HG03097 (cell line): ENCODE measurements around the gene CLDN24.

Source experiments
- ATAC-seq: cut with Tn5 transposase; IDR thresholded peaks from one replicate; pipeline ENCODE4 v1.9.1; 2021; ENCODE audit not compliant: unreplicated experiment, low FRiP score

The CLDN24 gene

DNA sequence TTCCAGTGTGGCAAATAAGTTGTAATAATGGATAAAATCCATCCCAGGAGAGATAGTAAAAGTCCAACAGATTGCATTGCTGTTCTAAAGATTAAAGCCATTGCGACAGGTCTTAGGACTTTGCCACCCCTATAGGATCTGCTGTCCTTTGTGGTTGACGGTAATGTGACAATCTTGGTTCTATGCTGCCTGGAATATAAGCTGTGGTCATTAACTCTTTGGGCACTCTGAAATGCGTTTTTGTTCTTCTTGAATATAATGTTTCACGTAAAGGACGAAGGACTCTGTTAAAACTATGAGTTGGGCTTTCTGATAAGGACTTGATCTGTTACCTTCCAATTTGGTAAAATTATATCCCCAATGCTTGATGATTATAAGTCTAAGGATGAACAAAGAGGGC lies at the start of gene CLDN24:
Gene CLDN24, minus strand, starts transcription at position 101 of the 400 bp plus-strand sequence. Its CDS starts 0 bp downstream, at position 101.
- no peak for ATAC-seq

DNA sequence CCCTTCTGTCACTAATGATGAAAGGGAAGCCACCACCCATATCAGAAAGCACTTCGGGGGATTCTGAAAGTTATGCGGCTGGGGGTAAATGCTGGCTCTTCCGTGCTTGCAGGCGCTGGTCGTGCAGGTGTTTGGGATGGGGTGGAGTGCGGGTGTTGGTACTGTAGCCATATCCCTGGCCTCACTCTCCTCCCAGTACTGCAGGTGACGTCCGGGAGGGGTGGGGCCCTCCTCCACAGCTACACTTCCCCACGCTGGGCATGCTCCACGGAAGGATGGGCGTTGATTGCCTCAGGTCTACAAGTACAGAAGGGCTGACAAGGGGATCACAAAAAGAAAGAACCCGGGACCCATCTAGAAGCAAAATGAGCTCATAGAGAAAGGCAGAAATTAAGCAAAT lies 48.6 kb upstream of the CLDN24 start:
- no peak for ATAC-seq

DNA sequence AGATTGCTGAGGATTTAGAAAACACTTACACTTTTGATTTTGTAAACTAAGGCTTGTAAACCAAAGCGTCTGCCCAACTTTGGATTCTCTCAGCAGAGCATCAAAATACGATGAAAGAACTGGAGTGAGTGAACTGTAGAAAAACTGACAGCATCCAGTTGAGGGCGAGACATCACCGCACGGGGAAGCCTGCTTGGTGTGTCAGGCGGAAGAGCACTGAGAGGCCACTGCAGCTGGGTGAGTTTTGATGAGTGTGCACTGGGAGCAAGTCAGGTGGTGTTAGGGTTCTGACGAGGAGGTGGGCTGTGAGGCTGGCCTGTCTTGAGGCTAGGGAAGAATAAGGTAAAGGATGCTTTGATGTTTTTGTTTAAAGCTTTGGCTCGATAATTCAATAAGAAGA lies 46.8 kb upstream of the CLDN24 start:
- ATAC-seq, result no peak

DNA sequence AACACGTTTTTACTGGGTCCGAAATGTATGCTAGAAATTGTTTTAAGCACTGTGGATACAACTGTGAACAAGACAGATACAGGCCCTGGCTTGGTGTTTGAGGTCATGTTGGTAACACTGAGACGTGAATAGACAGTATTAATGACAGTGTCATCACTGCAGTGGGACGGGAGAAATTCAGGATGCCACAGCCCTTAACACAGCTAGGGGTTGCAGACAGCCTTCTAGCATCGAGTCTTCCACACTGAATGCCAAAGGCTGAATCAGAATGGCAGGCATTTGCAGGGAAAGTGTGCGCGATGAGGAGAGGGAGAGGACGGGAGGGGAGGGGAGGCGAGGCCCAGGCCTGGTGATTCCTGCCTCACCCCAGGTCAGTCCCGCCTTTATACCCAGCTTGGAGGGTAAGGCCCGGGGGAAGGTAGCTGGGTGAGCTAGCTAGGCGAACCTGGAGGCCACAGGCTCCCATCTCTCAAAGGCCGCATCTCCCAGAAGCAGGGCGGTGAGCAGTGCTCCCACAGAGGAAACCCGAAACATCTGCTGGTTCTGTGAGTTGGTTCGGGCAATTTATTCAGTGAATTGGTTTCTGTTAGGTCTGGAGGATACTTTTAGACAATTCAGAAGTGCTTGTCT lies 44.1 kb upstream of the CLDN24 start:
- ATAC-seq, result no peak

DNA sequence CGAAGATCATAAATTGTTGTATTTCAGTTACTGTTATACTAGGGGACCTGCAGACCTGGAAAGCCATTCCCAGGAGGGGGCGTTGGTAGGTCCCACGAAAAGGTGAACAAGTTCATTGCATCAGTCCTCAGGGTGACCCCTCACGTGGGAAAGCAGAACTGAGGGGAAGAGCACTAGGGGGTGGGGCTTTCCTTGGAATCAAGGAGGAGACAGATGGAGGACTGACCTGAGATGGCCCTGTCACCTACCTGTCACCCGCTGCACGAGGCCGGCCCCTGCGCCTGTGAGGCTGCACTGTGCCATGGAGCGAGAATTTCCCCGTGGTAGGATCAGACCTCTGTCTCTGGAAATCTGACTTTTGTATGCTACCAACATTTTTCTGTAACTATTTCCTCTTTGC lies 41.8 kb upstream of the CLDN24 start:
- no peak for ATAC-seq

DNA sequence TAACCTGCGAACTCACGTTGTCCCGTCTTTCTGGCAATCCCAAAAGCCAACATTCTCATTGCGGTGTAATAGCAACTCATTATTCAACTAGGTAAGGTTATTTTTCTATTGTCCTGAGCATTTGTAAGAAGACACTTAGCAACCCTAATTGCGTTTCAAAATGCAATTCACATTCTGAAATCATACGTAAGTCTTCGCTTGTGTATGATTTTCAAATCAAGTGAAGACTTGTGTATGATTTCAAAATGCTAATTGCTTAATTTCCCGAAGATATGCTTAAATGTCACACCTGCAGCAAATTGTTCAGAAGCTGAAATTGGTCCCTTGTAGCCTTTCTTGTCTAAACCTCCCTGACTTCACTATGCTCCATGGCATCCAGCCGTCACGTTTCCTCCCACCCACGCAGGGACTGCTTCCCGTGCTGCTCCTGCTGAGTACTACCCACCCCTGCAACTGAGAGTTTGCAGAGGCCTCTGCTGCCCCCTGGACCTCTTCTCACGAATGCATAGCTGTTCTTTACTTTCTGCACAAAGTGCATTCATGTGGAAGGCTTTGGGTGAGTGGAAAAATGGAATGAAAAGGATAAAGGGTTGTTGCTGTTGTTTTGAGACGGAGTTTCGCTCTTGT lies 40.8 kb upstream of the CLDN24 start:
- ATAC-seq, result no peak

DNA sequence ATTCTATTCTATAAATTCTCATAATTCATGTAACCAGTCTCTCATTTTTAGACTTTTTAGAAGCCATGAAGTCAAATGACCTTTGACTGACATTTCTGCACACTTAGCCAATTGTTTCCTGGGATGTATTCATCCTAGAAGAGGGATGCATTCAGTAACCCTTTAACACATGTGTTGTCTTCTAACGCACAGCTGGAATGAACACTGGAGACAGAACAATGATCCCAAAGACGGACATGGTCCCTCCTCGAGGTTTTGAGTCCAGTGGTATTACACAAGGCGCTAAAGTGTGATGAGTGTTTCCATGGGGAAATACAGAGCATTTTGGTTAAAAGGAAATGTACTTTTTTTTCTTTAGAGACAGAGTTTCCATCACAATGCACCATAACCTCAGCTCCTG lies 39.8 kb upstream of the CLDN24 start:
- ATAC-seq, result no peak

DNA sequence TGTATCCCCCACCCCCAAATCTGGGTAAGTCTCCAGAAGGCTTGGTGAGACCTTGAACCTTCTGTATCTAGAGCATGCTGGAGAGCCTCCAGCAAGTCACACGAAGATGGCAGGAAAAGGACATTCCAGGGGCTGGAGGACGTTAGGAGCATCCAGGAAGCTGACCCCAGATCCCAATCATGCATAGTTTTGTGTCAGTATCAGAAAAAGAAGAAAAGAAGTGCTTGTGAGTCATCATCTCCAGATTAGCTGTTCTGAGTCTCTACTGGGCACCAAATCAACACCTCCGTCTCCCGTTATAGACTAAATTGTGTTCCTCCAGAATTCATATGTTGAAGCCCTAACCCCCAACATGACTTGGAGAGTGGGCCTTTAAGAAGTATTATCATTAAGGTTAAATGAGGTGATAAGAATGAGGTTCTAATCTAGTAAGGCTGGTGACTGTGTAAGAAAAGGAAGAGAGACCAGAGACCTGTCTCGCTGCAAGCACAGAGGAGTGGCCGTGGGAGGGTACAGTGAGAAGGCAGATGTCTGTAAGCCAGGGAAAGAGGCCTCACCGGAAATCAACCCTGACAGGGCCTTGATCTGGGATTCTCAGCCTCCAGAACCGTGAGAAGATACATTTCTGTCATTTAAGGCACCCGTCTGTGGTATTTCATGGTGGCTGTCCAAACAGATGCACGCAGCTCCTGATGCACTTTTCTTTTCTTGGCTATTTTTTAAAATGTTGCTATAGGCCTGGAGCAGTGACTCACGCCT lies 38.1 kb upstream of the CLDN24 start:
- no peak for ATAC-seq

DNA sequence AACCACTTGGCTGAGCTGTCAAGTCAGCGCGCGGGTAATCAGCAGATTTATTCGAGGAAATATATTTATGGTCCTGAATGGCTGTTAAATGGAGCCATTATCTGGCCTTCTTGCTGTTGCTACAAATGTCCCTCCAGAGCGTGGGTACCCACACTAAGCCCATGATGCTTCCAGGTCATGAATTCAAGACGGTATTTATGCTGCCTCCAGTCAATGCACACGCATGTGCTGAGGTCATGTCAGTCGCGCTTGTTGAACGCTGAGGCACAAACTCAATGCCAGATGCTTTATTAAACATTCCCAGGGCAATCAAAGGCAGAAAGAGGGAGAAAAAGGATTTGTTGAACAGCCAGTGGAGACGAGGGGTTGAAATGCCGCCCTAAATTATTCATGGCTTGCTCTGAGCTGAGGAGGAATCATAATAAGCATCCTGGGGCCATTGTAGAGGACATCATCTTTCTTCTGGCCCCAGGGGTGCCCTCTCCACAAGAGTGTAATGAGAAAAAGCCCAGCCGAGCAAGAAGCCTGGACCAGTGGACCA lies 36.1 kb upstream of the CLDN24 start:
- ATAC-seq, result no peak

DNA sequence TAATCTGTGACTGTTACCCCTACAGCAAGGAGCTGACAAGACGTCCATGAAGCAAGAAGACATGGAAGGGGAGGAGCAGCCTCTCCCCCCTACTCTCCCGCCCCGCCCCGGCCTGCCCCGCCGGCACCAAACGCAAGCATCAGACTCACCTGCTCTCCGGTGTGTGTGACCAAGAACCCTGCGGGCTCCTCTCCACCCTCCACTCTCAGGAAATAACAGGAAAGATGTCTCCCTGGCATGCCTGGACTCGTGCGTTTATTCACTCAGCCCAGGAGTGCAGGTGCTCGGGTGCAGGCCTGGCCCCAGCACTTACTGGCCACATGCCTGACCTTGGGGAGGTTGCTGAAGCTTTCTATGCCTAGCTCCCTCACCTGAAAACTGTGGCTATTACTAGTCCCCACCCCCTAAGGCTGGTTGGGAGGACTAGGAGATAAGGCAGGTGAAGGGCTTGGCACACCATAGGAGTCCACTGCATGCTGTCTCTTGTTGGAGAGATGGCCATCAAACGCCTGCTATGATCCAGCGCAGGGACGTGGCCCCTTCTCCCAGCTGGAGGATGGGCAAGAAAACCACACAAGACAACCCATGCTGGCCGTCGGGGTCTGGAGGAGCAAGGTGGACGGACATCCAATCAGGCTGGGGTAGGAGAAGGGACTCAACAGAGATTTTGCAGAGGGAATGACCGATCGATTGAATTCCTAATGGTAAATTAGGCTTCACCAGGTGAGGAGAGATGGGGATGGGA lies 34.9 kb upstream of the CLDN24 start:
- no peak for ATAC-seq

DNA sequence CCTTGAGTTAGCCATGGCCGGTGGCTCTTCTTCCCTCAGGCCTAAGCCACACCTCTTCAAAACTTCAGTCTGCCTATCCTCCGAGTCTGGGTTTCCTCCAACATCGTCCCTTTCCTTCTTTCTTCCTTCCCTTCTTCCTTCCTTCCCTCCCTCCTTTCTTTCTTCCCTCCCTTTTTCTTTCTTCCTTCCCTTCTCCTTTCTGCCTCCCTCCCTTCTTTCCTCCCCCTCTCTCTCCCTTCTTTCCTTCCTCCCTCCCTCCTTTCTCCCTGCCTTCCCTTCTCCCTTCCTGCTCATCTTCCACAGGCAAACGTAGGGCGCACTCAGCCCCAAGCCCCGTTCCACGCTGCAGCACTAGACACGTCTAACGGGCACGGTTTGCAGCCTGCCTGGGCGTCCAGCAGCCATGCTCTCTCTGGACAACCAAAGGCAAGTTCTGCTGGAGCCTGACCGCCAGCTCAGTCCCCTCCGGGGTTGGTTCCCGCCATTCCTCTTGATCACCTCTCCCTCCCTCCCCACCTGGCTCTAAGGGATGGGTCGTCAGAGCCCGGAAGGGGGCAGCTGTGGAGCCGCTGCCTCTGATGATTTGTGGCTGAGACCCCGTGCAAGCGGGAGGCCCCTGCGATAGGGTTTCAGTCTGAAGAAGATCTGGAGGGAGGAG lies 34.1 kb upstream of the CLDN24 start:
- no peak for ATAC-seq

DNA sequence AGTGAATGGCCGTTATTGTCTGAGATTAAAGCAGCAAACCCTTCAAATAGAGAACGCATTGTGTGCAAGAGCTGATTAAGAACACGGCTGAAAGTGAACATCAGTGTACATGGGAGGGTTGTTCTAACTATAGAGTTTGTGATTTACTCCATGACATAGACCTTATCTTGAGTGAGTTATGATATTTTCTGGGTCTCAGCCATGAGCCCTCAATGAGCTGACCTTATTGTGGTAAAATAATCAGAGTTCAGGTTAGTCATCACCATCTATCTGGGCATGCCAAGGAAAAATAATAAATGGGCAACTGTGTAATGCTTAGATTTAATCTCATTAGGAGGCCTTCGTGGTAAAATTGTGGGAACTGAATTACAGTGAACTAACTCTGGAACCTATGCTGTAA lies 33.2 kb upstream of the CLDN24 start:
- ATAC-seq, result no peak

DNA sequence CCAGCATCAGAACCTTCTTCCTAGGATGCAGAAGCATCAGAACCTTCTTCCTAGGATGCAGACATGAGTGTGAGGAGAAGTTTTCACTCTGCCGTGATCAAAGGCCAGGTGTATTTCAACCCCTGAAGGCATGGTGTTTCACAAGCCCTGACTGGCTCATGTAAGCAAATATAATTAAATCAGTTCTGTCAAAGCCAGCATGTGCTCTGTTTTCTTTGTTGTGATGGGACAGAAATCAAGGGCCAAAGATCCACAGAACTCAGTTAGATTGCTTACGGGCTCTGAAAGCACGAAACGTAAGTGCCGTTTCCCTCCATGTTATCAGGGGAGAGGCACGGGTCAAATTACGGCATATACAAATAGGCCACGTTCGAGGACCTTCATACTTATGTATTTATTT lies 32.0 kb upstream of the CLDN24 start:
- no peak for ATAC-seq

DNA sequence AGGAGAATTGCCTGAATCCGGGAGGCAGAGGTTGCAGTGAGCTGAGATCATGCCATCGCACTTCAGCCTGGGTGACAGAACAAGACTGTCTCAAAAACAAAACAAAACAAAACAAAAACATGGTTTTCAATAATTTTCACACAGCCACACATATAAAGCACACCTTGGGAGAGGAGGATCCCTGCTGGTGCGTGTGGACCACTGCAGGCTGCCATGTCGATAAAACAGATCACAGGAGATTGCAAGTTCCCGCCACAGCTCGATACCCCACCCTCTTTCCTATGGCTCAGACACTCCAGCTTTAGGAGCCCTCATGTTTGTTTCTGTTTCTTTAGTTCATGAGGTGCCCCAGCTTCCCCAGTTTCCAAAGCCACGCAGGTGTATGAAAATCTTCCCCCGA lies 31.3 kb upstream of the CLDN24 start:
- ATAC-seq, result no peak

DNA sequence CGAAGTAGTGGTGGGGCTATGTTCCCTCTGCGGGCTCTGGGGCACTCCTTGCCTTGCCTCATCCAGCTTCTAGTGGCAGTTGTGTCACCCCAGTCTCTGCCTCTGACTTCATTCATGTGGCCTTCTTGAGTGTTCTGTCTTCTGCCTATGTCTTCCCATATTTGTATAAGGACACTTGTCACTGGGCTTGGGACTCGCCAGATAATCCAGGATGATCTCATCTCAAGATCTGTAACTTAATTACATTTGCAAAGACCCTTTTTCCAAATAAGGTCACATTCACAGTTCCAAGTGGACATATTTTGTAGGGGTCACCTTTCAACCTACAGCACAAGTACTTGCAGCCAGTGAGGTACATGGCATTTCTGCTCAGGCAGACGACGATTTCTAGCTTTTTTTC lies 30.3 kb upstream of the CLDN24 start:
- ATAC-seq, result no peak

DNA sequence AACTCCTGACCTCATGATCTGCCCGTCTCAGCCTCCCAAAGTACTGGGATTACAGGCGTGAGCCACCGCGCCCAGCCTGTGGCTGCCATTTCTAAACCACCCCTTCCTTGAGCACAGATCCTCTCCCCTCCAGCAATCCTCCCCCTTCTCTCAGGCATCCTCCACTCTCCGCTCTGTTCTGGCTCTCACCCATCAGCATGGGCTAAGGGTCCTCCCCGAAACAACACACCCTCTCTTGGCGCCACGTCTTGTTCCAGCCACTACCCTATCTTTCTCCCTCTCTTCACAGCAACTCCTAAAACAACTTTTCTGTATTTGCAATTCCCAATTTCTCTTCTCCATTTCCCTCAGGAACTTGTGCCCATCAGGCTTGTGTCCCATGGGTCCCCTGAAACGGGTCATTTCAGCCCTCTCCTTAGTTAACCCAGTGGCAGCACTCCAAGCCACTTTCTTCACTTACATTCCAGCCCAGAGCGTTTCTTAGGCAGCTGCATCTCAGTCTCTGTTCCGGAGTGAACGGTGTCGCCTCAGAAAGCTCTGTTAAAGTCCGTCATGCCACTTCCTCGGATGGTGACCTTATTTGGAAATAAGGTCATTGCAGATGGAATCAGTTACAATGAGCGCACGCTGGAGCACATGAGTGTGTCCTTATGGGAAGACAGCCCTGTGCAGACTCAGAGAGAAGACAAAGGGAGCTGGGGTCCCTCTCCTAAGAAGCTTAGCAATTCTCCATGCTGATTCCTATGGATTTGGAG lies 28.3 kb upstream of the CLDN24 start:
- no peak for ATAC-seq

DNA sequence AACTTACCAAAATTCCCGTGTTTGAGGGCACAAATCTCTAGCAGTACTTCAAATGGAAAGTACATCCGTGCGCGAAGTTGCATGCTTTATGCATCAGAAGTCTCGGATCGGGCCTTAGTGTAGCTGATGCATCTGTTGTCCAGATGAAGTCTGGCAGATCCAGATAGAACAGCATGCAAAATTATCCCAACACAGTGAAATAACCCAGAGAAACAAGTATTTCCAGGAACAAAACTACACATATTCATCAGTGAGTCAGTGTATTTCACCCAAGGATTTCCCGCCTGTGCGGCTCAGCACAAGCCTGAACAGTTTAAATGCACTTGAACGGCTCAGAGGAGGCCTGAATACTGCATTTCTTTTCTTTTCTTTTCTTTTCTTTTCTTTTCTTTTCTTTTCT lies 27.4 kb upstream of the CLDN24 start:
- ATAC-seq, result no peak

DNA sequence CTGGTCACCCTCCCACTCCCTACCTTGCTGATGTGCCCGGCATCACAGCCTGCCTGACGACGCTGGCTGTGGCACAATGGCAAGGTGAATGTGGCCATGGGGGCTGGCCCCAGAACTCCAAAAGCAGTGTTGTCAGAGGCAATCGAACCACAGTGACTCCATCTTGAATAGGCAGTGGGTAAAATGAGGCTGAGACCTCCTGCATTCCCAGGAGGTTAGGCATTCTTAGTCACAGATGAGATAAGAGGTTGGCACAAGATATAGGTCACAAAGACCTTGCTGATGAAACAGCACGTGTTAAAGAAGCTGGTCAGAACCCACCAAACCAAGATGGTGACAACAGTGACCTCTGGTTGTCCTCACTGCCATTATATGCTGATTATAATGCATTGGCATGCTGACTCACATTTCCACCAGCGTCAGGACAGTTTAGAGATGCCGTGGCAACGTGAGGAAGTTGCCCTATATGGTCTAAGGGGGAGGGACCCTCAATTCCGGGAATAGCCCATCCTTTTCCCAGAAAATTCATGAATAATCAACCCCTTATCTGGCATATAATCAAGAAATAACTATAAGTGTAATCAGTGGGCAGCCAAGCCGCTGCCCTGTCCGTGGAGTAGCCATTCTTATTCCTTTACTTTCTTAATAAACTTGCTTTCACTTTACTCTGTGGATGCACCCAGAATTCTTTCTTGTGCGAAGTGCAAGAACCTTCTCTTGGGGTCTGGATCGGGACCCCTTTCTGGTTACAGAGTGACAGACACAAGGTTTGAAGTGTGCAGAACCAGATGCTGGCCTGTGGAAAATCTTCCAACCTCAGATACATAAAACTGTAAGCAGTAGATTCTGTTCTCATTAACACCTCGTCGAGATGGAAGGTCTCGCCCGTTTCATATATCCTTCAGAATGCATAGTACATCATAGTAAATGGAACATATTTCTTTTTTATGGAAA lies 26.8 kb upstream of the CLDN24 start:
- ATAC-seq, result no peak

DNA sequence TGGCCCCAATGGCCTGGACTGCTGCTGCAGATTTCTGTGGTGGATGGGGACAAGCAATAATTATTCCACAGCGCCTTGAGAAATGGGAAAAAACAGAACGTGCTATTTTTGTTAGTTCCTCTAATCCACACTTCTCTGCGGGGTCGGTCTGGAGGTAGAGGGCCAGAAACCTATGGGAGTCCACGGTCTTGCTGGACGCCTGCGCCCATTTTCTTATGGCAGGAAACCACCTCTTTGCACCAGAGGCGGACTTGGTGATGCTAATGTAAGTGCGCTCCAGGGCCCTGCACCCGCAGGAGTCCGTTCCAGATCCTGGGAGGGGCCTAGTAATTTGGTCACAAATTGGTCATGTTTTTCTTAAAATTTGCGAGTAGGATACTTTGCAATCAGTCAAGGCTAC lies 25.9 kb upstream of the CLDN24 start:
- no peak for ATAC-seq
